WTC11 (cell line): ENCODE data around the gene AXDND1.

Experiments
- CBFB ChIP-seq: sonication (generic); formaldehyde crosslinking; IDR thresholded peaks from 2 replicates; pipeline ENCODE4 v1.8.1; 2022; ENCODE audit warnings: mild to moderate bottlenecking, low read depth, missing genetic modification reagents
- ESRRA ChIP-seq: sonication (generic); formaldehyde crosslinking; IDR thresholded peaks from 2 replicates; pipeline ENCODE4 v1.8.1; 2022; ENCODE audit warnings: mild to moderate bottlenecking, missing genetic modification reagents, borderline replicate concordance
- FOXK1 ChIP-seq: sonication (generic); formaldehyde crosslinking; IDR thresholded peaks from 2 replicates; pipeline ENCODE4 v1.8.0; 2022; ENCODE audit warnings: mild to moderate bottlenecking, moderate library complexity, missing genetic modification reagents
- NFYB ChIP-seq: sonication (generic); formaldehyde crosslinking; conservative IDR thresholded peaks from 2 replicates; pipeline ENCODE4 v1.8.0; 2022; ENCODE audit warnings: low read depth, missing genetic modification reagents
- NR1H2 ChIP-seq: sonication (generic); formaldehyde crosslinking; IDR thresholded peaks from 2 replicates; pipeline ENCODE4 v1.9.0; 2021; ENCODE audit warnings: mild to moderate bottlenecking, moderate library complexity, missing genetic modification reagents
- NR2C2 ChIP-seq: sonication (generic); formaldehyde crosslinking; IDR thresholded peaks from 2 replicates; pipeline ENCODE4 v1.8.0; 2022; ENCODE audit warnings: mild to moderate bottlenecking, missing genetic modification reagents
- SMAD4 ChIP-seq: sonication (generic); formaldehyde crosslinking; IDR thresholded peaks from 2 replicates; pipeline ENCODE4 v1.8.0; 2022; ENCODE audit warnings: mild to moderate bottlenecking, missing genetic modification reagents
- ZNF138 ChIP-seq: sonication (generic); formaldehyde crosslinking; conservative IDR thresholded peaks from 2 replicates; pipeline ENCODE4 v1.8.1; 2022; ENCODE audit warnings: mild to moderate bottlenecking, moderate library complexity, missing genetic modification reagents
- TF ChIP-seq, protein P1 (sequence below): sonication (generic); formaldehyde crosslinking; IDR thresholded peaks from 2 replicates; pipeline ENCODE4 v1.8.0; 2023; ENCODE audit warnings: missing genetic modification reagents, mild to moderate bottlenecking, borderline replicate concordance
- TF ChIP-seq, protein P2 (sequence below): sonication (generic); formaldehyde crosslinking; IDR thresholded peaks from 2 replicates; pipeline ENCODE4 v1.8.0; 2022; ENCODE audit warnings: mild to moderate bottlenecking, missing genetic modification reagents
- TF ChIP-seq, protein P3 (sequence below): sonication (generic); formaldehyde crosslinking; IDR thresholded peaks from 2 replicates; pipeline ENCODE4 v1.8.1; 2022; ENCODE audit warnings: missing genetic modification reagents, borderline replicate concordance
- TF ChIP-seq, protein P4 (sequence below): fragments of 200-600 bp; IDR thresholded peaks from 2 replicates; pipeline ENCODE4 v1.8.0; 2022; ENCODE audit warnings: antibody characterized with exemption
- TF ChIP-seq, protein P5 (sequence below): fragments of 250-450 bp; sonication (Bioruptor Pico); IDR thresholded peaks from 2 replicates; pipeline ENCODE4 v1.9.0; 2021; ENCODE audit warnings: moderate library complexity, mild to moderate bottlenecking, inconsistent platforms, borderline replicate concordance

DNA sequence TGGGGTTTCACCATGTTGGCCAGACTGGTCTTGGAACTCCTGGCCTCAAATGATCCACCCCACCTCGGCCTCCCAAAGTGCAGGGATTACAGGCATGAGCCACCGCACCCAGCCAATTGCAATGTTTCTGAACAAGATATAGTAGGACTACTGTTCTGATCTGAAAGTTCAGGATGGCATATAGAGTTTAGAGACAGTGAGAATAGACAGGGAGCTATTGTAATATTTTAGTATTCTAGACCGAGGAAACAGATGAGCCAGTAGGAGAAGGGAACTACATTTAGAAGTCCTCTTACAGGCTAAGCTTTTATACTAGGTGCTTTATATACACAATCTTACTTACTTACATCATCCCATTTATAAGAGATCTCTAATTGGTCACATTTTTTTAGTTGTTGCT is 39.0 kb upstream of the AXDND1 start:
- TF ChIP-seq, protein P1, sequence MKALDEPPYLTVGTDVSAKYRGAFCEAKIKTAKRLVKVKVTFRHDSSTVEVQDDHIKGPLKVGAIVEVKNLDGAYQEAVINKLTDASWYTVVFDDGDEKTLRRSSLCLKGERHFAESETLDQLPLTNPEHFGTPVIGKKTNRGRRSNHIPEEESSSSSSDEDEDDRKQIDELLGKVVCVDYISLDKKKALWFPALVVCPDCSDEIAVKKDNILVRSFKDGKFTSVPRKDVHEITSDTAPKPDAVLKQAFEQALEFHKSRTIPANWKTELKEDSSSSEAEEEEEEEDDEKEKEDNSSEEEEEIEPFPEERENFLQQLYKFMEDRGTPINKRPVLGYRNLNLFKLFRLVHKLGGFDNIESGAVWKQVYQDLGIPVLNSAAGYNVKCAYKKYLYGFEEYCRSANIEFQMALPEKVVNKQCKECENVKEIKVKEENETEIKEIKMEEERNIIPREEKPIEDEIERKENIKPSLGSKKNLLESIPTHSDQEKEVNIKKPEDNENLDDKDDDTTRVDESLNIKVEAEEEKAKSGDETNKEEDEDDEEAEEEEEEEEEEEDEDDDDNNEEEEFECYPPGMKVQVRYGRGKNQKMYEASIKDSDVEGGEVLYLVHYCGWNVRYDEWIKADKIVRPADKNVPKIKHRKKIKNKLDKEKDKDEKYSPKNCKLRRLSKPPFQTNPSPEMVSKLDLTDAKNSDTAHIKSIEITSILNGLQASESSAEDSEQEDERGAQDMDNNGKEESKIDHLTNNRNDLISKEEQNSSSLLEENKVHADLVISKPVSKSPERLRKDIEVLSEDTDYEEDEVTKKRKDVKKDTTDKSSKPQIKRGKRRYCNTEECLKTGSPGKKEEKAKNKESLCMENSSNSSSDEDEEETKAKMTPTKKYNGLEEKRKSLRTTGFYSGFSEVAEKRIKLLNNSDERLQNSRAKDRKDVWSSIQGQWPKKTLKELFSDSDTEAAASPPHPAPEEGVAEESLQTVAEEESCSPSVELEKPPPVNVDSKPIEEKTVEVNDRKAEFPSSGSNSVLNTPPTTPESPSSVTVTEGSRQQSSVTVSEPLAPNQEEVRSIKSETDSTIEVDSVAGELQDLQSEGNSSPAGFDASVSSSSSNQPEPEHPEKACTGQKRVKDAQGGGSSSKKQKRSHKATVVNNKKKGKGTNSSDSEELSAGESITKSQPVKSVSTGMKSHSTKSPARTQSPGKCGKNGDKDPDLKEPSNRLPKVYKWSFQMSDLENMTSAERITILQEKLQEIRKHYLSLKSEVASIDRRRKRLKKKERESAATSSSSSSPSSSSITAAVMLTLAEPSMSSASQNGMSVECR, result no peak
- TF ChIP-seq SMAD4, result no peak
- no peak for TF ChIP-seq FOXK1 (CRISPR knock-in tag)
- TF ChIP-seq, protein P2, sequence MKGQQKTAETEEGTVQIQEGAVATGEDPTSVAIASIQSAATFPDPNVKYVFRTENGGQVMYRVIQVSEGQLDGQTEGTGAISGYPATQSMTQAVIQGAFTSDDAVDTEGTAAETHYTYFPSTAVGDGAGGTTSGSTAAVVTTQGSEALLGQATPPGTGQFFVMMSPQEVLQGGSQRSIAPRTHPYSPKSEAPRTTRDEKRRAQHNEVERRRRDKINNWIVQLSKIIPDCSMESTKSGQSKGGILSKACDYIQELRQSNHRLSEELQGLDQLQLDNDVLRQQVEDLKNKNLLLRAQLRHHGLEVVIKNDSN (CRISPR knock-in tag), result no peak
- TF ChIP-seq, protein P3, sequence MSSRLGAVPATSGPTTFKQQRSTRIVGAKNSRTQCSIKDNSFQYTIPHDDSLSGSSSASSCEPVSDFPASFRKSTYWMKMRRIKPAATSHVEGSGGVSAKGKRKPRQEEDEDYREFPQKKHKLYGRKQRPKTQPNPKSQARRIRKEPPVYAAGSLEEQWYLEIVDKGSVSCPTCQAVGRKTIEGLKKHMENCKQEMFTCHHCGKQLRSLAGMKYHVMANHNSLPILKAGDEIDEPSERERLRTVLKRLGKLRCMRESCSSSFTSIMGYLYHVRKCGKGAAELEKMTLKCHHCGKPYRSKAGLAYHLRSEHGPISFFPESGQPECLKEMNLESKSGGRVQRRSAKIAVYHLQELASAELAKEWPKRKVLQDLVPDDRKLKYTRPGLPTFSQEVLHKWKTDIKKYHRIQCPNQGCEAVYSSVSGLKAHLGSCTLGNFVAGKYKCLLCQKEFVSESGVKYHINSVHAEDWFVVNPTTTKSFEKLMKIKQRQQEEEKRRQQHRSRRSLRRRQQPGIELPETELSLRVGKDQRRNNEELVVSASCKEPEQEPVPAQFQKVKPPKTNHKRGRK (CRISPR knock-in tag), result no peak
- no peak for TF ChIP-seq NR2C2 (CRISPR knock-in tag)
- TF ChIP-seq ESRRA, result no peak
- TF ChIP-seq, protein P4, sequence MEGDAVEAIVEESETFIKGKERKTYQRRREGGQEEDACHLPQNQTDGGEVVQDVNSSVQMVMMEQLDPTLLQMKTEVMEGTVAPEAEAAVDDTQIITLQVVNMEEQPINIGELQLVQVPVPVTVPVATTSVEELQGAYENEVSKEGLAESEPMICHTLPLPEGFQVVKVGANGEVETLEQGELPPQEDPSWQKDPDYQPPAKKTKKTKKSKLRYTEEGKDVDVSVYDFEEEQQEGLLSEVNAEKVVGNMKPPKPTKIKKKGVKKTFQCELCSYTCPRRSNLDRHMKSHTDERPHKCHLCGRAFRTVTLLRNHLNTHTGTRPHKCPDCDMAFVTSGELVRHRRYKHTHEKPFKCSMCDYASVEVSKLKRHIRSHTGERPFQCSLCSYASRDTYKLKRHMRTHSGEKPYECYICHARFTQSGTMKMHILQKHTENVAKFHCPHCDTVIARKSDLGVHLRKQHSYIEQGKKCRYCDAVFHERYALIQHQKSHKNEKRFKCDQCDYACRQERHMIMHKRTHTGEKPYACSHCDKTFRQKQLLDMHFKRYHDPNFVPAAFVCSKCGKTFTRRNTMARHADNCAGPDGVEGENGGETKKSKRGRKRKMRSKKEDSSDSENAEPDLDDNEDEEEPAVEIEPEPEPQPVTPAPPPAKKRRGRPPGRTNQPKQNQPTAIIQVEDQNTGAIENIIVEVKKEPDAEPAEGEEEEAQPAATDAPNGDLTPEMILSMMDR, result no peak
- TF ChIP-seq ZNF138 (CRISPR knock-in tag), result no peak
- TF ChIP-seq, protein P5, sequence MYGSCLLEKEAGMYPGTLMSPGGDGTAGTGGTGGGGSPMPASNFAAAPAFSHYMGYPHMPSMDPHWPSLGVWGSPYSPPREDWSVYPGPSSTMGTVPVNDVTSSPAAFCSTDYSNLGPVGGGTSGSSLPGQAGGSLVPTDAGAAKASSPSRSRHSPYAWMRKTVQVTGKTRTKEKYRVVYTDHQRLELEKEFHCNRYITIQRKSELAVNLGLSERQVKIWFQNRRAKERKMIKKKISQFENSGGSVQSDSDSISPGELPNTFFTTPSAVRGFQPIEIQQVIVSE (CRISPR knock-in tag), result no peak
- TF ChIP-seq NR1H2 (CRISPR knock-in tag), result no peak
- no peak for TF ChIP-seq CBFB (CRISPR knock-in tag)
- no peak for TF ChIP-seq NFYB (CRISPR knock-in tag)
